Stimulated activated CD4-positive, alpha-beta T cell treated with anti-CD3 and anti-CD28 coated beads, Interleukin-12 subunit alpha, Interleukin-12 subunit beta, amount 100 ng/mL, for 48 hours (primary cell): ENCODE data around the gene BABAM2.
"Not testable (repeated sequence)": the region's sequence is repeated elsewhere in the genome, so short reads cannot be mapped to it uniquely, and the experiment has no call there.

Source experiments
- DNase-seq, 3 donors: peaks; one replicate each; pipeline ENCODE4 v3.0.0-alpha.2; 2020; ENCODE audit warnings: low read depth in 2 of 3, low spot score in 1 of 3

Gene BABAM2

DNA sequence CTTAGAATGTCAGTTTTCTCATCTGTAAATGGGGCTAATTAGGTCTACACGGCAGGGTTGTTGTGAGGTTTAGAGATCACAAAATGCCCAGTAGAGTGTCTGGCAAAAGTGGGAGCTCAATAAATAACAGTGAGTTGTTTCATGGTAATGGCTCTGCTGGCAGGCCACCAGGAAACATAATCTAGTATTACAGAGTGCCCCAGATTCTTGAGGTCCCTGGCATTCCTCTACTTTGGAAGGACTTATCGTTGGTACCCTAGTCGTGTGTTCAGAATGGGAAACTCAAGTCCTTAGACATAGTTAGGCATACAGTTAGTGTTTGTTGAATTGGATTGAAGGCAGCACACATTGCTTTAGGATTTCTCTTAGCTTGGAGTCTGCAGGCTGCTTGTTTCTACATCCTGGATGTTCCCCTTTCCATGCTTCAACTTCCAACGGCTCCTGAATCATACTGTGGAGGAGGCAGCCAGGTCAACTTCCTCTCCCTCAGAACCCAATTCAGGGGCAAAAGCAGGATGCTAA, 340.6 kb downstream of the BABAM2 start:
- no peak for DNase-seq

DNA sequence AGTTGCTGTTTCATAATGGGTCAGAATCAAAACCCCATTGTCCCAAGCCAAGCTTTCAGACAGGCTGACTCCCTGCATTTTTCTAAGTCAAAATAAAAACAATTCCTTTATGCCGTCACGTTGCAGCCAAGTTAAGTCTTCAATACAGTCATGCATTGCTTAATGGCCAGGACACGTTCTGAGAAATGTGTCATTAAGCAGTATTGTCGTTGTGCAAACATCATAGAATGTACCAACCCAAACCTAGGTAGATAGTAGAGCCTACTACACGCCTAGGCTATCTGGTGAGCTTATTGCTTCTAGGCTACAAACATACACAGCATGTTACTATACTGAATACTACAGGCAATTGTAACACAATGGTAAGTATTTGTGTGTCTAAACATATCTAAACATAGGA, 341.8 kb downstream of the BABAM2 start:
- no peak for DNase-seq

DNA sequence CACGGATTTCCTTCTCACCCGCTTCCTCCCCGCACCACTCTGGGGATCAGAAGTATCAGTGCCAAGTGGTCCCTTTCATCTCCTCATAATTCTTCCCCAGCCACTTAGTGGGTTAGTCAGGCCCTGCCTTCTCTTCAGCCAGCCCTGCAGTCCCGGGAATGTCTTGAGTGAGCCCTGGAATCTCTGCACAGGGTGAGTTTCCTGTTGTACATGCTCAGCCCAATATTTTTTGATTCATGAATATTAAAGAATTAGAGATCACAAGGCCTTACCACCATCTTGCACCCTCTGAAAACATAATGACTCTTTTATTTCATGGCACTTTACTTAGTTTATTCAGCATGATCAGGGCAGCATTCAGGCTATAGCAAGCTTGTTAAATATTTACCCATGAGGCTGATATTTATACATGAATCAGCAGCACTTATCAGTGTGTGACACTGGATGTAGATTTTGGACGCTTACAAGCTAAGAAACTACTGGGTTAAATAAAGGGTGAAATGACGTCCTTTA, 342.7 kb downstream of the BABAM2 start:
- no peak for DNase-seq

DNA sequence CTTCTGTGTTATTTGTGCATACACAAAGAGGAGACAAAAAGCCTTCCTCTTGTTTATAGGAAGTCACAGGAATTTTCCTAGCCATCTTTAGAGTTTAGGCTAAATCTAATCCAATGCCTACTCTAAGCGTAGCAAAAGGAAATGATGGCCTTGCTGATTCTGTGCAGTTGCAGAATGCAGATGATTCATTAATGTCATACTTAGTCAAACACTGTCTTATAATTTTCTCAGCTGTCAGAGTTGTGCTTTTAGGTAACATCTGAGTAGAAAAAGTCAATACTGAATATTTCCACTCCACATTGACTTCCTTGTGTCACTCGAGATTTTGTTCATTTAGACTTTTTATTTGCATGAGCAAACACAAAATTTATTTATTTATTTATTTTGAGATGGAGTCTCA, 344.3 kb downstream of the BABAM2 start:
- no peak for DNase-seq

DNA sequence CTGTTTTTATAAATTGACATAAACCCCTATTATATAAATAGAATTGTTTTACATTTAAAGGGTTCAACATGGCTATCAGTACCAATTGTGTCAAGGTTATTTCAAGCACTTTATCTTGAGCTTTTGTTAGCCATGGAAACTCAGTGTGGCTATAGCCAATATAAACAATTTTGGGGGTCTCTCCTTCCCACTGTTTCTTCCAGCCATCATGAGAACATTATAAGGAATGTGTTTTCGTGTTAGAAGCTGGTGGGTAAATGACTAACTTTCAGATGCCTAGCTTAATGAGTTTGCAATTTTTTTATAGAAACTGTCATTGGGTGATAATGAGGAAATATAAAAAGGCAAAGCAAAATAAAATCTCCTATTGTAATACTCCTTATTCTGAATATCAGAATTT, 348.7 kb downstream of the BABAM2 start:
- no peak for DNase-seq

DNA sequence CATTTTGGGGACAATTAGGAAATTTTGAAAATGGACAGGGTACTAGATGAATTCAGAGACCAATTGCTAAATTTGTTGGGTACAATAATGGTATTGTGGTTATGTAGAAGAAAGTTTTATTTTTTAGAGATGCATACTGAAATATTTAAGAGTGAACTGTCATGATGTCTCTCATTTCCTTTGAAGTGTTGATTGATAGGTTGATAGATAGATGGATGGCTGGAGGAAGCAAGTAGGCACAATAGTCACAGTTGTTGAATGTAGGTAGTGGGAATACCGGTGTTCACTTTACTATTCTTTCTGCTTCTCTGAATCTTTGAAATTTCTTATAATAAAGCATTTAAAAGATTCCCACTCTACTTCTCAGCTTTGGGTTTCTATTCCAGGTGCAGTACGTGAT, 350.4 kb downstream of the BABAM2 start:
- DNase-seq, result no peak

DNA sequence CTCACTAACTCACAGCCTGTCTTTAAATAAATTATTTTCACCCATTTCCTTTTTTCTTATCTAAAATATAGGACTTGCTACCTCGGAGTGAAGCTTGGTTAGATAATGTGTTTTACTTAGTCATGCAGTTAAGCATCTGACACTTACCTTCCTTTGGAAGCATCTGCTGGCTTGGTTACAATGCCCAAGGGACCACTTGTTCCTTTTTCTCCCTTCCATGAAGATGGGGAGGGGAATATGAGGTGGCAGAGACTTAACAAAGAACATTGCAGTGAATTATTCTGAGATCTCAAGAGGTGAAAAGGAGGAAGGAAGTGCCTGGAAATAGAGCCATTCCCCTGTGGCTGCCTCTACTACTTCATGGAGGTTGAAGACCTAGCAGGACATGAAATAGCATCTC, 356.8 kb downstream of the BABAM2 start:
- DNase-seq, result no peak

DNA sequence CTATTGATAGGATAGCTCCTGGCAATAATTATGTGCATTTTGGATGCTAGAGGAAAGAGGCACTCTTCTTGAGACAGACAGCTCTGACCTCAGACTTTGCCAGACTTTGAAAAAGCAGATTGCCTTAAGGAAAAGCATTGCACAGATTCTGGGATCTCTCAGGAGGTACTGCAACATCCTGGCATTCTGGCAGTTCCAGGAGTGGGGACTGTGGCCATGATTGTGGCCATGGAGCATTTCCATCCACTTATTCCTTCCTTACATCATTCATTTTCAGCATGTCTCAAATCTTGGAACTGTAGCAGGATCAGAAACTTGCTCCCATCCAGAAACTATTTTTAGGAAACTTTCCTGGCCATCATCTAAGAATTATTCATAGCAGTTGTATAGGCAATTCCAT, 357.2 kb downstream of the BABAM2 start:
- no peak for DNase-seq

DNA sequence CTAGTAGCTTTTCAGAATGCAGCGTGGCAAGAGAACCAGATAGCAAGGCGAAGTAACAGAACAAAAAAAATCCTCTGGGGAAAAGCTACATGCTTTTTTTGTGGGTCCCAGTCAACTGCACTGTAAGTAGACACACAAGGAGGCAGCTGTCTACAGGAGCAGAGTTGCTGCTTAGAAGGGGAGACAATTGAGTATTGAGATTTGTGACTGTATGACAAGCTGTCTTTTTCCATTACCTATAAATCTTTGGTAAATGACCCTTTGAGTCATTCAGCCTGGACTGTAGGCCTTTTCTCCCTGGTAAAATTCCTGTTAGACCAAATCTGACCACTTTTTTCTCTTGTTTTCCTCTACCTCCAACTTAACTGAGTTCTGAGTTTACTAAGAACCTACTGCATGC, 358.0 kb downstream of the BABAM2 start:
- DNase-seq, result no peak

DNA sequence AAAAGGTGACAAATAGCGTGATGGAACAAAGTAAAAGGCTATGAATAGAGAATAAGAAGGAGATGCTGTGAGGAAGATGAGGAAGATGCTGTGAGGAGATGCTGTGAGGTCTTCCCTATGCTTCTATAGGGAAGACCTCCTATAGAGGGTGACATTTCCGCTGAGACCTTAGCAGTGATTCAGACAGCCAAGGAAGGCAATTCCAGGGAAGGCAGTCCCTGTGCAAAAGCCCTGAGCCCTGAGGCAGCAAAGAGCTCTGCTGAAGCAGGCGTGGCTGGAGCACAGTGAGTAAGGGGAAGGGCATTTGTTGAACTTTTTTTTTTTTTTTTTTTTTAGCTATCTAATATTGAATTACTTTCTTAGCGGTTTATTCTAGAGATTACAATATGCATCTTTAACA, 359.5 kb downstream of the BABAM2 start:
- DNase-seq, result no peak

DNA sequence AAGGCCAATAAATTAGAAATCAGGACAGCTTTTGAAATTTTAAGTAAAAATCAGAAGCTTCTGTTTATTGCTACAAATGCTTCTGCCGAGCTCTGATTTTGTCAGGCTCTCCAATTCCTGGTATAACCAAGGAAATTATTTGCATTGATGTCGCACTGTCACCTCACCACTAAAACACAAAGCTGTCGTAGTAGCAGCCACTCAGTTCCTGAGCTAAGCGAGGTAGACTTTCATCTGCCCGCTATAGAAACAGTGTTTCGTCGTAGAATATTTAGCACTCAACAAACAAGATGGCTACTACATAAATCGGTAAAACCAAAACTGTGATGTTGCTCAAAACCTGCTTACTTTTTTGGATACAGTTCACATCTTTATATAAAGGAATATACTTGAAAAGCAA, 360.8 kb downstream of the BABAM2 start:
- DNase-seq, result no peak

DNA sequence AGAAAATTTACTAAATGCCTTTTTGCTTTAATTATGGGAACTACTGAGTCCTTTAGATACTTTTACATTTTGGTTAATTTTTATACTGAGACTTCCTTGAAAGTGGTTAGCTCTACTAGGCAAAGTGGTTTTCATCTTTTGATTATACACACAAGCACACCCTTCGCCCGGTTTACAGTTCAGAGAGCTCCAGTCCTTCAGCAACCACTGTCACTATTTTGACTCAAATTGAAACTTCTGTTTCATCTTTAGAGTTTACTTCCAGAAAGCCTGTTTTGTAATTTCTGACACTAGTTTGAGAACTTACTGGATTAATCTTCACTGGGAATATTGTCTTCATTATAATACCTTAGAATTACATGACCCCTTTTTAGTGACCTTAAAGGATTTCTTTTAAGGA, 361.8 kb downstream of the BABAM2 start:
- peak in 2 of 3 donors; percentile 12 to 25 for DNase-seq

DNA sequence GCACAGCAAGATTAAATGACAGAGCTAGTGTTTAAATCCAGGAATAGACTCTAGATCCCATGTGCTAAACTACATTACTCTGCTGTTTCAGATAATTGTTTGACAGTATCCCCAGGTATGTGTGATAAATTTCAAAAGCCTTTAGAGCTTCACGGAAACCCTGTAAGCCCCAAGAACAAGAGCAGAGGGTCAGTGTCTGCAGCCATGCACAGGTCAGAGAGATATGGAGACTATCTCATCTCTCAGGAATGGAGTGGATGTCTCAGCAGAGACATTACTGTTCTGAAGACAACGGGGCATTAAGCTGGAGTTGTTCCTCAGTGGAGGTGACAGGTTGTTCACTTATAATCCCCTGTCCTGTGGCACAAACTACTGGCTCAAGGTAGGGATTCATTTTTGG, 363.0 kb downstream of the BABAM2 start:
- no peak for DNase-seq

DNA sequence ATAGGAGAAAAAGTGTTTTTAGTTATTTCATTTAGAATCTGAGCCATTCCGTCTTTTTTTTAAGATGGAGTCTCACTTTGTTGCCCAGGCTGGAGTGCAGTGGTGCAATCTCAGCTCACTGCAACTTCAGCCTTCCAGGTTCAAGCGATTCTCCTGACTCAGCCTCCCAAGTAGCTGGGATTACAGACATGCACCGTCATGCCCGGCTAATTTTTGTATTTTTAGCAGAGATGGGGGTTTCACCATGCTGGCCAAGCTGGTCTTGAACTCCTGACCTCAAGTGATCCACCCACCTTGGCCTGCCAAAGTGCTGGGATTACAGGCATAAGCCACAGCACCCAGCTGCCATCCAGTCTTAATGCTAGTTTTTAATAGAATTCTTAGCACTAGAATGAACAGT, 364.7 kb downstream of the BABAM2 start:
- DNase-seq, result not testable (repeated sequence)

DNA sequence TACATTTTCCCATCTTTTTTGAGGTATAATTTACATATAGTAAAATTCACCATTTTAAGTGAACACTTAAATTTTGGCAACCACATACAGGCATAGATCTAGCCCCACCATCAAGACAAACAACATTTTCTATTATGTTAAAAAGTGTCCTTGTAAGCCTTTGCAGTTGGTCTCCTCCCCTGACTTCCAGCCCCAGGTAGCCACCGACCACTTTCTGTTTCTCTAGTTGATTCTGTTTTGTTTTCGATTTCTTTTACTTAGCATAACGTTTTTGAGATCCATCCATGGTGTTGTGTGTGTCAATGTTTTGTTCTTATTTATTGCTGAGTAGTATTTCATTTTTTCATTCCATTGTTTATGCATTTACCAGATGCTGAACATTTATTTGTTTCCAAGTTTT, 366.7 kb downstream of the BABAM2 start:
- no peak for DNase-seq

DNA sequence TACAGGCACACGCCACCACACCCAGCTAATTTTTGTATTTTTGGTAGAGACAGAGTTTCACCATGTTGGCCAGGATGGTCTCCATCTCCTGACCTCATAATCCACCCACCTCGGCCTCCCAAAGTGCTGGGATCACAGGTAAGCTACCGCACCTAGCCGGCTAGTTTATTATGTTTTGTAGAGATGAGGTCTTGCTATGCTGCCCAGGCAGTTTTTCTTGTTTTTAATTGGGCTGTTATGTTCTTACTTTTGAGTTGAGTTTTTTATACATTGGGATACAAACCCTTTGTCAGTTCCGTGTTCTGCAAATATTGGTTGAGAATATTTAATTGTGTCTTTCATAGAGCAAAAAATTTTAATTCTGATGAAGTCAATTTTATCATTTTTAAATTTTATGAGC, 368.7 kb downstream of the BABAM2 start:
- DNase-seq, result not testable (repeated sequence)

DNA sequence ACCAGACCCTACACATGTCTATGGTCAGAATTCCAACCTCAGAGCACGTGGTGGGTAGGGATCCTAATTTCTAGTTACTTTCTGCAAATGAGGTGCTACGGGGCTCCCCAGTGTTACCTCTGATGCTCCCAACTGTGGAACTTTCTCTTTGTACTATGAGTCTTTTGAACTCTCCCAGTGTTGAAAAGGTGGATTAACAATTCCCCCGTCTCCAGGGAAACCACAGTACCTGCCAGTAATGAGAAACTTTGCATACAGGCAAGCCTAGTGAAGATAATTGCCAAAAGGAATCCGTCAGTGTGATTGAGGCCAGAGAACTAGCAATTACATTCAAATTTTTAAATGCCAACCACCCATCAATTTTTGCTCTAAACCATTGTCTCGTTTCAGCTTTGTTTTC, 373.2 kb downstream of the BABAM2 start:
- no peak for DNase-seq

DNA sequence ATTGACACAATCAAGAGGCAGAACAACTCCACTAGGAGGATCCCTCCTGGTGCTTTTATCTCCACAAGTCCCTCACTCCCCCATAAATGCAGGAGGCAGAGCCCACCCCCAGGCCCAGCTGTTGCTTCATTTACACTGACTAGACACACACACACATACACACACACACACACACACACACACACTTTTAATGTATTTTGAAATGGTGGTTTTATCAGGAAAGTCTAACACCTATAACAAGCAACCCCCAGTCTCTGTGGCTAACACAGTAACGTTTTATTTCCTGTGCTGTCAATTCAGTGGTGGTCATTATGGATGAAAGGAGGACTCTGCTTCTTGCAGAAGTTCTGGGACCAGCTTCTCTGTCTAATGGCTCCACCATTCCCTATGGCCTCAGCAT, 376.8 kb downstream of the BABAM2 start:
- DNase-seq, result no peak

DNA sequence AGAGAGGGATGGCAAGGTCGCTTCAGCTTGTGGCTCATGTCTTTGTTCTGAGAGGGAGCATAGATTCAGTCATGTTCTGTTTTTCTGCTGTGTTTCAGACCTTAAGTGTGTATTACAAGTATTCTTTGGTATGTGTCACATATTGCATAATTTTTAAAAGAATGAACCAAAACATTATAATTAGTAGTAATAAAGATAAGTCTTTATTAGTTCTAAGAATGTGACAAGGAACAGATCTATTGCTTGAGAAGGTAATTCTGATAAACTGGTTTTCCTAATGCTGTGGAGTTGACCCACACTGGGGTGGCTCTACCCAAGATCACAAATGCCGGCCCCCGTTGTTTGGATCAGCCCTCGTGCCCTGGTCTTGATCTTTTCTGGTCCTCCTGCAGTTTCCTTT, 377.9 kb downstream of the BABAM2 start:
- no peak for DNase-seq

DNA sequence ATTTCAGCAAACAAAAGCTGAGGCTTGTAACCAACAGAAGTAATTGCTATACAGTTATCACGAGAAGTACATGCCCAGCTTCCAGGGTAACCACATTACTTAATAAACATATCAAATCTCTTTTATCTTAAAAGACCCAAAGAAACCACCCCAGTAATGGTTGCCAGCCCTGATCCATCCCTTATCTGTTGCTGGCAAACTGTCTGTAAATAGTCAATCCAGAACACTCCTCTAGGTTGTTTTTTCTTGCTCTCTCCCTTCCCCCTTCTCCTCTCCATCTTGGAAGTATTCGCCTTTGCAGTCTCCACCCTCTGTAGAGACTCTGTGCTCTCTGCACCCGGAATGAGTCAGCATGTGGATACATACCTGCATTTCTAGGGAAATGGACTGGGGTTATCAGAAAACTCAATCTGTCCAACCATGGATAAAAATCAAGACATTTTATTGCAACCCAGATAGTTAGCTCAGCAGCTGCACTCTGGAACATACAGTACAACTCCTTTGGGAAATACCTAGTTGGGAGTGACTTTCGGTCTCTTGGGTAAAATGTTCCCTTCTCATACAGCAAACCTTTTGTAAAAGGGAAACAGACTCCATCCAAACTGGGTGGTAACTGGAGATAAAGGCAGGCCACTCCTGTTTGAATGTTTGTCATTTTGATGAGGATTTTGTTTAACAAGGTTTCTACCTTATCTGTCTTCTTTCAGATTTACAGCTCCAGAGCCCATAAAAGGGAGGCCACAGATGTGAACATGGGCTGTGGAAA, 378.7 kb downstream of the BABAM2 start:
- no peak for DNase-seq

DNA sequence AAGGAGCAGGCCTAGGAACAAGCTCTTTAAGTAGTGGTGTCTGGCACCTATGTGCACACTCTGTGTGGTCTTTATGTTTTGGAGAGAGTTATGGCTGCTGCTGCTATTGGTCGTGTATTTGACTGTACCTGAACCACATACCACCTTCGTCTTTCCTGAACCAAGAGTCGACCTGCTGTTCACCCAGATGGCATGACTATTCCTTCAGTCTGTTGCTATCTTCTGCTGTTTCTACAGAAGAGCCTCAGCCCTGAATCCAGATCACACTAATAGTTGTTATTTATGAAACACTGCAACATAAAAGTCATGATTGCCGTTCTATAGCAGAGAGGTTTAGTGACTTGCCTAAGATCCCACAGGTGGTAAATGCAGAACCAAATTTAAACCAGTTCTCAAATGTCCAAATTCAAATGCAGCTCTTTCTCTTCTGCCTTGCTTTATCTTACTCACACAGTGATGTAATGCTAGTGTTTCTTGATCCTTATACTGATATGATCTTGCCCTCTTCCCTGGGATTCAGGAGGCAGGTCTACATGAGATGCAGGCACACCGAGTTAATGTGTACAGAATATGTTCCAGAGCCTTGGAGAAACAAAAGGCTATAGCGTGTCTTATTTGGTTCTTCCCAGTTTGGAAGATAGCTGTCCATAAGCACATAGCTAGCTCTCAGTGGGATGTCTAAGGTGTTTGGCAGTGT, 380.1 kb downstream of the BABAM2 start:
- no peak for DNase-seq

DNA sequence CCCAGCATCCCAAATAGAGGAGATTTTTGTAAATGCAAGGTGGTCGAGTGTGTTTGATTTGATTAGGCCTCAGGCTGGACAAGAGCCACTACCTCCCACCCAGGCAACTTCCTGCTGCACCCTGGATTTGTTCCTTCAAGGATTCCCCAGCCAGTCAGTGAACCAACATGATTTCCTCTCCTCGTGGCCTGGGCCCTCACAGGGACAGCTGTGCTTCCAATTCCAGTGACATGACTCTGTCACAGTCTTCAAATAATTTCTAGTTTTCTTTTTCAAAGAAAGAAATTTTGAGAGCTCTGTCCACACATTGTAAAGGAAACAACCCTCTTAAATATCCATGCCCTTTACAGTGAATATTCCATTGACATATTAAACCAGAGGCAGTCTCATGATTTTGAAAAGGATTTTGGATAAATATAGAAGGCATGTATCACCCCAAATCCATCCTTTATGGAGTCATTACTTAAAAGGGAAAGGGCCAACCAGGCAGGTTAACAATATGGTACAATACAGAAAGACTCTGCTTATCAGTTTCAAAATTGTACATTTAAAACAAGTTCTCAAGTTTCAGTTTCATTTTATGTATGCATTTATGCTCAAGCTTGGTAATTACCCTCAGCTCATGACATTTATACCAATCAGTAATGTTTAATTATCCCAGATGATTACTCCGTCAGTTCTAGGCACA, 380.8 kb downstream of the BABAM2 start:
- no peak for DNase-seq
